GM21447 (cell line): ENCODE results near the gene KBTBD2.
"Not testable (repeated sequence)": the region's sequence is repeated elsewhere in the genome, so short reads cannot be mapped to it uniquely, and the experiment has no call there.

Experiments
- ATAC-seq: cut with Tn5 transposase; IDR thresholded peaks from one replicate; pipeline ENCODE4 v1.9.1; 2021; ENCODE audit not compliant: unreplicated experiment

KBTBD2 gene

GRCh38 chr7:32891043-32891799 is at the start of gene KBTBD2:
KBTBD2 (minus strand) TSS chr7:32891760; CDS start chr7:32879604, 12,156 bp downstream.
- peak; percentile 56 for ATAC-seq

GRCh38 chr7:32941181-32941580 is 49.6 kb upstream of the KBTBD2 start:
- no peak for ATAC-seq

DNA sequence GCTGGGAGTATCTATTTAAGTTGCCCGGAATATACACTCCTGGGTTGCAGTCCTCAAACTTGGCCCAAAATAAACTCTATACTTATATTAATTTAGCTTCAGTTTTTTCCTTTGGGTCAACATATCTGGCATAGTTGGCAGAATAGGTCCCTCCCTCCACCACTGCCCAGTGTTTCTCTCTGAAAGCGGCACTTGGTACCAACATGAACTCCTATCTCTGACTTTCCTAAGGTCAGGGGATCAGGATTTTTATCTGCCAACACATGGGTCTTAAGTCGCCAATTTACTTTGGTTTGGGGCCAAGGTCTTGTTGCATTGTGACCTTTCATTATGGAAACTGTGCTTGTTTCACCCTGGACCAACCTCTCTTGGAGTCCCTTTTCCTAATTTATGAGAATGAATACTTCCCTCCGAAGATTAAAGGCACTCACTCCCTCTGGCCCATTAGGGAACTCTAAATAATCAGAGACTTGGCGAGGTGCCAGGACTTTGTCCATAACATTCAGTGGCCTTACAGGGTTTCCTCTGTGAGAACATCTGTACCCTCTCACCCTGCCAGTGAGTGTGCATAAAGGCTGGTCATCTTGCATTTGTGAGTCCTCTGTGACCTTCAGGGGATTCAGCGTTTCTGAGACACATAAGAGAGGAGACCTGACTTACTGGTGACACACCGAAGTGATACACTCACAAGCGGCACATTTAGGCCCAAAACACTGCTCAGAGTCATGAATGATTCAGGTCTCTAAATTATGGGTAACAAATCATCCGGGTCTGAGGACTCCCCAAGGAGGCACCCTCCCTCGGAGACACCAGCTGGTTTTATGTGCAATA is 46.0 kb upstream of the KBTBD2 start:
- no peak for ATAC-seq

GRCh38 chr7:32936689-32937088 is 45.1 kb upstream of the KBTBD2 start:
- ATAC-seq = no peak

GRCh38 chr7:32935558-32935957 is 44.0 kb upstream of the KBTBD2 start:
- no peak for ATAC-seq

GRCh38 chr7:32930378-32930777 is 38.8 kb upstream of the KBTBD2 start:
- ATAC-seq = no peak

DNA sequence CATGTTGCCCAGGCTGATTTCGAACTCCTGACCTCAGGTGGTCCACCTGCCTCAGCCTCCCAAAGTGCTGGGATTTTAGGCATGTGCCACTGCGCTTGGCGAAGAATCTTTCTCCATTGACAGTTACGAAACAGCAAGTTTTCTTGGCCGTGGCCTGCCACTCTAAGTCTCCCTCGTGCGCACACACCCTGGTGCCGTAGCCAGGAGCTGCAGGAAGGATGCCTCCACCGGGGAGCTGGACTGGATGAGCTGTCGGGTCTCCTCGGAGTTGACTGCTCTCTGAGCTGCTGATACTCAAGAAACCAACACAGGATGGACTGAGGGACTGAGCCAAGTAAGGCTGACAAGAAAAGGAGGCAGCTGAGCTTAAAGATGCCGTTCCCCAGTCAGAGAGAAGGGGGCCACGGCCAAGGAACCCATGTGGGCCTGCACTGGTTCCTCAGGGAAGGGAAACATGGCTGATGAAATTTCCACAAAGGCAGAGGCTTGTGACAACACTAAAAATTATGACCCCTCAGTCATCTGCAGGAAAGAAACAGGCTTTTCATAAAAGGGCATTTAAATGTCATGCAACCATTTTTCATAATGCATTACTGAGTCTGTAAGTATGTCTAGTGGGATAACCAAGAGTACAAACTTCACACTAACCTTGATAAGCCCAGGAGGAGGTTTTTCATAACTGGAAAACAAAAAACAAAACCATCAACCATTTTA is 38.0 kb upstream of the KBTBD2 start:
- ATAC-seq = no peak

- ATAC-seq = no peak
Measured at GRCh38 chr7:32928785-32929298, 37.3 kb upstream of the KBTBD2 start.

DNA sequence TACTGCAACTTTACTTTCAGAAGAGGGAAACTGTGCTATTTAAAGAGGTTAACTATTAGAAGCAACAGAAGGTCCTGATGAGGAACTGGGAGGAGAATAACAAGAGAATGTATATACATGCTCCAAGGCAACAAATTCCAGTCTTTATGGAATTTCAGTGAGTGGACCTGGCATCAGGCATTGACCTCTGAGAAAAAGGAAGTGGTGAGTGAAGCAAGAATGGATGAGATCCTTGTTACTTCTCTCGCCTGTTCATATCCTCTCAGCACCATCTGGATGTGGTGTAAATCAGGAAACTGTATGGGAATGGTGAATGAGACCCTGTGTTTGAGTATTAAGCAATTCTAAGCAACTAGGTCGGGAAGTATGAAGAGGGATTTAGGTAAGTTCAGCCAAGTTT is 30.3 kb upstream of the KBTBD2 start:
- ATAC-seq = no peak

- ATAC-seq = not testable (repeated sequence)
Measured at GRCh38 chr7:32916994-32917393, 25.4 kb upstream of the KBTBD2 start.

GRCh38 chr7:32916006-32916405 is 24.4 kb upstream of the KBTBD2 start:
- no peak for ATAC-seq

GRCh38 chr7:32915041-32915536 is 23.5 kb upstream of the KBTBD2 start:
- no peak for ATAC-seq

DNA sequence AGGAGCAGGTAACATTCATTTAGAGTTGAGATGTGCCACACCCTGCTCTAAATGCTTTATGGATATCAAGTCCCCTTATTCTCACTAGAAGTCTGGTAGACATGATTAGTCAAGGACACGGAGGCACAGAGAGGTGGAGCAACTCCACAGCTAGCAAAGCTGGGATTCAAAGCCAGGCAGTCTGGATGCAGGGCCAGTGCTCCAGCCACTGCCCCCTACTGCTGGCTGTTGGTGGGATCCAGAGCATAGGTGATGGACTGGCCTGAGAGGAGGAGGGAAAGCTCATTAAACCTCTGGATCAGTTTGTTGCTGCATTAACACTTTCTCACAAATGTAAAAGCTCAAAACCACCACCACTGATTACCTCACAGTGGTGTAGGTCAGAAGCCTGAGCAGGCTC is 22.6 kb upstream of the KBTBD2 start:
- ATAC-seq = no peak

DNA sequence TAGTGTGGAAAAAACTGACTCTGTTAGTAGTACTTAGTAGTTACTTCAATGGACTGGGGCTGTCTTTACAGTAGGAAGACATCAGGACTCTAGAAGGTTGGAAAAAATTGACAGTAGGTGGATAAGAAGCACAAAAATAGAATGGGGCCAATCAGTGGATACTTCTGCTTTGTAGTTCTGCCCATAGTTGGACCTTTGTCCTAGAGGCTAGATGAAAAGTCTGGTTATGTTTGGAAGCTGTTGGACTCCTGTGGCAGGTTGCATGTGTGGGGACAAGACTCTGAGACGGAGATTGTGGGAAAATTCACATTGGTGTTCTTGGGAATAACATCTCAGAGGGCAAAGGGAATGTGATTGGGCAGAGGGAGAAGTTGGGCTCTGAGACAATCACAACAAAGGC is 18.6 kb upstream of the KBTBD2 start:
- ATAC-seq = no peak

DNA sequence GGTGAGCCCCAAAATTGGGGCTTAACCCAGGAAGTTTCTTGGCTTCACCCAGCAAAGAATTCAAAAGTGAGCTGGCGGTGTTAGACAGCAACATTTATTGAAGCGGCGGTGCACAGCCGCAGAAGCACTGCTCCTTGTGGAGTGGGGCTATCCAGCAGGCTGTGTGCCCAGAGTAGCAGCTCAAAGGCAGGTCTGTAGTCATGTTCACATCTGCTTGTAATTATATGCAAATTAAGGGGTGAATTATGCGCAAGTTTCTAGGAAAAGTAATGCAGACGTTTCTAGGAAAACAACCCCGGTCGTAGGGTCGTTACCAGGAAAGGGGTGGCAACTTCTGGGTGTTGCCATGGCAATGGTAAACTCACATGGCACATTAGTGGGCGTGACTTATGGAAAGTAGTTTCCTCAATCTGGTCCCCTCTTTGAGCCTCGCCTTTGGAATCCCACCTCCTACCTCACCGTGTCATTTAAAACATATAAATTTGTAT is 13.7 kb upstream of the KBTBD2 start:
- peak; percentile 71 for ATAC-seq

GRCh38 chr7:32901629-32902028 is 10.1 kb upstream of the KBTBD2 start:
- ATAC-seq = no peak

GRCh38 chr7:32900433-32900995 is 9.0 kb upstream of the KBTBD2 start:
- ATAC-seq = no peak

DNA sequence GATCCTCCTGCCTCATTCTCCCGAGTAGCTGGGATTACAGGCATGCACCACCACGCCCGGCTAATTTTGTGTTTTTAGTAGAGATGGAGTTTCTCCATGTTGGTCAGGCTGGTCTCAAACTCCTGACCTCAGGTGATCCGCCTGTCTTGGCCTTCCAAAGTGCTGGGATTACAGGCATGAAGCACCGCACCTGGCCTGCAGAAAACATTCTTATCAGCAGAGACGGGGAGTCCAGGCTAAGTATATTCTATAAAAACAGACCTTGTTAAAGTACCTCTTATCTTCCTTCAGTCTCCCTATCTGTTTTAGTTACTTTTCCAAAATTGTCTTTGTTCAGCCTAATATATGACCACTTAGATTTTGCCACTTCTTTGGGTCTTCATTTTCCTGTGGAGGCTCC is 5.8 kb upstream of the KBTBD2 start:
- ATAC-seq = not testable (repeated sequence)

- ATAC-seq = no peak
Measured at GRCh38 chr7:32896564-32897347, 5.2 kb upstream of the KBTBD2 start.

DNA sequence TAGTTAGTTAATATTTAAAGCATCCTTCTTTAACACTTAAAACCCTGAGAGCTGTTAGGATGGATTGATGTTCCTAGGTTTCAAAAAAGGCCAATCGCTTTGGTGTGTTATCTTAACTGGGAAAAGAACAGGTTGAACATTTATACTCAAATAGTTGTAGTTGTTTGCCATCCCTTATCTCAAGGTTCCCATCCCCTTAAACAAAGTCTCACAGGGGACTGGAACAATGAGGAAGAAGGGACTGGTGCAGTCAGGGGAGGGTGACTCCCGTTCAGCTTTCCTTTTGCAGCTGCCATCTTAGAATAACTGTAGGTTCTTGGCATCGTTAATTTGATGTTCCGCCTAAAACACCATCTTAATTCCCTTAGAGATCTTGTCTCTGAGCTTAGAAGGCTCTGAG is 2.6 kb upstream of the KBTBD2 start:
- no peak for ATAC-seq
